ENCODE results near the gene FLYWCH2.

Gene FLYWCH2

GRCh38 chr16:2852731-2853507 lies 30.1 kb upstream of the FLYWCH2 start:
- Histone ChIP-seq H3K9ac (ENCODE audit: low read length) (no peak overlapping the region), H3K79me2 (ENCODE audit: insufficient read depth, low read length) (no peaks in the 10 kb centered on the region), H3K4me2 (ENCODE audit: low read length) (no peak overlapping the region), H3K9me2 (ENCODE audit: low read depth, low read length) (no peaks in the 10 kb centered on the region), H3K27ac (ENCODE audit: low read depth, low read length, poor library complexity, severe bottlenecking) (no peak overlapping the region), H3K4me3 (ENCODE audit: low read depth, low read length, poor library complexity, severe bottlenecking) (no peak overlapping the region), H4K20me1 (ENCODE audit: insufficient read depth, low read length) (no peaks in the 10 kb centered on the region), H3K4me1 (ENCODE audit: insufficient read depth, low read length, severe bottlenecking) (no peaks in the 10 kb centered on the region), H3K36me3 (ENCODE audit: insufficient read depth, low read length) (no peaks in the 10 kb centered on the region), H3F3A (ENCODE audit: insufficient read depth, low read length) (no peaks in the 10 kb centered on the region), H2AFZ (ENCODE audit: low read length) (no peak overlapping the region), H3K27me3 (ENCODE audit: insufficient read depth, low read length) (no peaks in the 10 kb centered on the region), H3K9me3 (ENCODE audit: low read length) (no peaks in the 10 kb centered on the region)
- TF ChIP-seq CTCF (IDR thresholded peaks at IDR 0.05; ENCODE audit: low read length) (no peak), EZH2 (IDR thresholded peaks at IDR 0.05; ENCODE audit: borderline replicate concordance, low read length) (no peak)

DNA sequence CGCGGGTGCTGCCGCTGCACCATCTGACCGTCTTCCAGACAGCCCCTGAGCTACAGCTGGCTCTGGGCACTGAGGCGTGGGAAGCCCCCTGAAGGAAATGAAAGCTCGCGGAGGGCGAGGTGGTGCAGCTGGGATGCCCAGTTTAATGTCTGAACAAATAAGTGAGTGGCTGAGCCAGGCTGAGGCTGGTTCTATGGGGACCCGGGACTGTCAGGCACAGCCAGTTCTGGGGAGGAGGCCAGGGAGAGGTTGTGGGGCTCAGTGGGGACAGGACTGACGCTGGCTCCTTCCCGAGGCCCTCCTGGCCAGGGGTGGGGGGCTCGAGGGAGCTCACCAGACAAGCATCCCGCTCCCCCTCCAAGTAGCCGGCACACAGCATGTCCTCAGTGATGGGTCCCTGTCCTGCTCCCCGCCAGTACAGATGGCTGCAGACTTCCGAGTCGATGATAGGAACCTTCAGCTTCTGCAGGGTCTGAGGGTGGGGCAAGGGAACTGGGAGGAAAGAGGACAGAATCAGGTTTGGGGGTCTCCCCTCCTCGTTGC lies 29.4 kb upstream of the FLYWCH2 start:
- no peak overlapping the region for H2AFZ ChIP-seq (ENCODE audit: low read length)
- H3K36me3 ChIP-seq (ENCODE audit: insufficient read depth, low read length) = no peaks in the 10 kb centered on the region
- no peak overlapping the region for H3K27ac ChIP-seq (ENCODE audit: low read depth, low read length, poor library complexity, severe bottlenecking)
- no peaks in the 10 kb centered on the region for H3K9me2 ChIP-seq (ENCODE audit: low read depth, low read length)
- H3K4me1 ChIP-seq (ENCODE audit: insufficient read depth, low read length, severe bottlenecking) = no peaks in the 10 kb centered on the region
- no peaks in the 10 kb centered on the region for H4K20me1 ChIP-seq (ENCODE audit: insufficient read depth, low read length)
- H3K9me3 ChIP-seq (ENCODE audit: low read length) = no peaks in the 10 kb centered on the region
- no peak for TF ChIP-seq EZH2 (IDR thresholded peaks at IDR 0.05; ENCODE audit: borderline replicate concordance, low read length)
- no peak for TF ChIP-seq CTCF (IDR thresholded peaks at IDR 0.05; ENCODE audit: low read length)
- H3F3A ChIP-seq (ENCODE audit: insufficient read depth, low read length) = no peaks in the 10 kb centered on the region
- H3K4me2 ChIP-seq (ENCODE audit: low read length) = no peak overlapping the region
- no peaks in the 10 kb centered on the region for H3K27me3 ChIP-seq (ENCODE audit: insufficient read depth, low read length)
- H3K79me2 ChIP-seq (ENCODE audit: insufficient read depth, low read length) = no peaks in the 10 kb centered on the region
- H3K9ac ChIP-seq (ENCODE audit: low read length) = no peak overlapping the region
- no peak overlapping the region for H3K4me3 ChIP-seq (ENCODE audit: low read depth, low read length, poor library complexity, severe bottlenecking)

DNA sequence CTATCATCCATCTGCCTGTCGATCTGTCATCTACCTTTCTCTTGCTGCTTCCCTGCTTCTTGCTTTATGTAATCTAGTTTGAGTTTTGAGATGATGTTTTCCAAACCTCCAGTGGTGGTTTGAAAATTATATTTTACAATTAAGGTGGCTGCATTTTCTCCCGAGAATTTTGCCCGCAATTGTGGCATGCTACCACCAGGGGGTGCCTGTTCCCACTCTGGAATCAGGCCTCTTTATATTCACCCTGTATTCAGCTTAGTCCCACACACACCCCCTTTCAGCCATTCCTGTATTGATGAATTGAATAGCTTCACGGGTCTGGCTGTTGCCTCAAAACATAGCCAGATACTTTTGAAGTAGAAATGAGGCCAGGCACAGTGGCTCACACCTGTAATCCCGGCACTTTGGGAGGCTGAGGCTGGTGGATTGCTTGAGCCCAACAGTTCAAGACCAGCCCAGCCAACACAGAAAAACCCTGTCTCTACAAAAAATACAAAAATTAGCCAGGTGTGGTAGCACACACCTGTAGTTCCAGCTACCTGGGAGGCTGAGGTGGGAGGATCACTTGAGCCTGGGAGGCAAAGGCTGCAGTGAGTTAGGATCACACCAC lies 28.2 kb upstream of the FLYWCH2 start:
- Histone ChIP-seq H4K20me1 (ENCODE audit: insufficient read depth, low read length) (no peaks in the 10 kb centered on the region), H3K4me1 (ENCODE audit: insufficient read depth, low read length, severe bottlenecking) (no peaks in the 10 kb centered on the region), H3F3A (ENCODE audit: insufficient read depth, low read length) (no peaks in the 10 kb centered on the region), H3K27me3 (ENCODE audit: insufficient read depth, low read length) (no peaks in the 10 kb centered on the region; the same call in 1 of the 2 replicates), H3K4me3 (ENCODE audit: low read depth, low read length, poor library complexity, severe bottlenecking) (no peak overlapping the region), H3K36me3 (ENCODE audit: insufficient read depth, low read length) (no peaks in the 10 kb centered on the region), H2AFZ (ENCODE audit: low read length) (no peak overlapping the region), H3K4me2 (ENCODE audit: low read length) (no peak overlapping the region), H3K9me2 (ENCODE audit: low read depth, low read length) (no peaks in the 10 kb centered on the region), H3K9me3 (ENCODE audit: low read length) (no peaks in the 10 kb centered on the region), H3K9ac (ENCODE audit: low read length) (no peak overlapping the region), H3K27ac (ENCODE audit: low read depth, low read length, poor library complexity, severe bottlenecking) (no peak overlapping the region), H3K79me2 (ENCODE audit: insufficient read depth, low read length) (no peaks in the 10 kb centered on the region)
- TF ChIP-seq EZH2 (IDR thresholded peaks at IDR 0.05; ENCODE audit: borderline replicate concordance, low read length) (no peak), CTCF (IDR thresholded peaks at IDR 0.05; ENCODE audit: low read length) (peak; percentile 68)

All from OCI-LY1 (cell line).